A549 (cell line): ENCODE data around the gene TNFSF8. TPM values are rescaled to one million over a fixed set of nuclear protein-coding genes. Genes with fewer than 3 reads are reported as not detected.

Experiments
- ATAC-seq, 2 experiments: fragments of 200-7000 bp in 1 of 2; fragments of >200 bp in 1 of 2; cut with Nextera tagmentation in 1 of 2; cut with Tn5 transposase in 1 of 2; 3 replicates each; pipeline versions ENCODE4 v1.8.0 to v1.9.1; 2018 to 2020; ENCODE audit warnings: mild to moderate bottlenecking in 1 of 2, moderate library complexity in 1 of 2
- CTCF ChIA-PET: fragments of 300-600 bp; sonication (Branson Sonifier 250); formaldehyde crosslinking; extraction: SDS; loops from one replicate; lab custom pipeline; 2021; ENCODE audit warnings: antibody characterized with exemption, inconsistent platforms; lab: Yijun Ruan, JAX
- POLR2A ChIA-PET: fragments of 350-600 bp; formaldehyde crosslinking; extraction: SDS; loops from one replicate; lab custom pipeline; 2021; ENCODE audit warnings: antibody characterized with exemption, inconsistent platforms; lab: Yijun Ruan, JAX
- DNase-seq, 2 experiments: peaks; one replicate each; pipeline versions ENCODE4 v3.0.0 to v3.0.0-alpha.2; 2011 to 2016; ENCODE audit warnings: low read depth in 1 of 2, low spot score in 1 of 2
- FAIRE-seq: peaks from 2 replicates; lab custom pipeline; 2011; peaks lifted over from hg19 to GRCh38; lab: Jason Lieb, UNC
- H3K27ac ChIP-seq, 2 experiments: fragments of >200 bp; sonication (Bioruptor Twin); formaldehyde crosslinking; 3 replicates each; pipeline ENCODE4 v1.5.1; 2016 to 2017
- H3K4me1 ChIP-seq: fragments of >200 bp; sonication (Bioruptor Twin); formaldehyde crosslinking; 3 replicates; pipeline ENCODE4 v1.6.1; 2016
- H3K4me2 ChIP-seq: fragments of >200 bp; sonication (Bioruptor Twin); formaldehyde crosslinking; 3 replicates; pipeline ENCODE4 v1.6.1; 2016
- H3K4me3 ChIP-seq: fragments of >200 bp; sonication (Bioruptor Twin); formaldehyde crosslinking; 3 replicates; pipeline ENCODE4 v1.5.1; 2016
- H3K9me3 ChIP-seq: fragments of >200 bp; sonication (Bioruptor Twin); formaldehyde crosslinking; 3 replicates; pipeline ENCODE4 v1.6.1; 2016
- BHLHE40 ChIP-seq: IDR thresholded peaks from 2 replicates; pipeline ENCODE4 v1.6.1; 2012; ENCODE audit warnings: low read depth, low read length, inconsistent platforms
- CHD4 ChIP-seq: fragments of 200-600 bp; sonication (generic); IDR thresholded peaks from 2 replicates; pipeline ENCODE4 v1.6.1; 2016; ENCODE audit warnings: antibody characterized with exemption, mild to moderate bottlenecking, borderline replicate concordance
- FOXS1 ChIP-seq: fragments of 250-450 bp; sonication (Bioruptor Pico); IDR thresholded peaks from 2 replicates; pipeline ENCODE4 v1.5.0; 2020; ENCODE audit warnings: mild to moderate bottlenecking, moderate library complexity
- MAFK ChIP-seq: fragments of 450-650 bp; IDR thresholded peaks from 2 replicates; pipeline ENCODE4 v1.6.1; 2014; ENCODE audit not compliant: partially characterized antibody
- NFE2L2 ChIP-seq: fragments of 150-350 bp; conservative IDR thresholded peaks from 2 replicates; pipeline ENCODE4 v1.6.1; 2014; ENCODE audit warnings: low read length
- NR3C1 ChIP-seq: fragments of >200 bp; sonication (Bioruptor Twin); formaldehyde crosslinking; IDR thresholded peaks from 3 replicates; pipeline ENCODE4 v1.6.1; 2017
- POLR2A ChIP-seq: IDR thresholded peaks from 2 replicates; pipeline ENCODE4 v1.6.1; 2012; ENCODE audit warnings: mild to moderate bottlenecking, low read length
- RAD21 ChIP-seq, 2 experiments: fragments of >200 bp in 1 of 2; sonication (Bioruptor Twin) in 1 of 2; formaldehyde crosslinking in 1 of 2; IDR thresholded peaks in 1 of 2; conservative IDR thresholded peaks in 1 of 2; 2 replicates in 1 of 2; 3 replicates in 1 of 2; pipeline ENCODE4 v1.6.1; 2012 to 2018; ENCODE audit warnings: inconsistent platforms in 1 of 2
- SMC3 ChIP-seq: fragments of >200 bp; sonication (Bioruptor Twin); formaldehyde crosslinking; IDR thresholded peaks from 3 replicates; pipeline ENCODE4 v1.6.1; 2018; ENCODE audit warnings: inconsistent platforms
- TFCP2L1 ChIP-seq: fragments of 250-450 bp; sonication (Bioruptor Pico); IDR thresholded peaks from 2 replicates; pipeline ENCODE4 v1.5.0; 2021; ENCODE audit warnings: mild to moderate bottlenecking
- ZC3H11A ChIP-seq: fragments of 450-650 bp; IDR thresholded peaks from 2 replicates; pipeline ENCODE4 v1.6.1; 2014; ENCODE audit warnings: antibody characterized with exemption, mild to moderate bottlenecking
- ZFP36 ChIP-seq: fragments of 450-650 bp; IDR thresholded peaks from 2 replicates; pipeline ENCODE4 v1.6.1; 2014; ENCODE audit warnings: borderline replicate concordance; ENCODE audit not compliant: partially characterized antibody
- WGBS: methylation state at CpG from one replicate; pipeline ENCODE4 v1.1.6; 2017; ENCODE audit errors: missing lambda C conversion rate; 5-methylcytosine and 5-hydroxymethylcytosine counted together
- polyA plus RNA-seq, 4 experiments: library from polyadenylated mRNA; depleted of rRNA in 3 of 4; stranded (reverse); fragments of >200 nt; fragmentation: RNase III in 1 of 4; extraction: RNeasy Plus Mini Kit Qiagen cat#74134 plus additional on column Dnase treatment in 1 of 4; gene quantifications; 2 replicates in 3 of 4; 3 replicates in 1 of 4; pipeline ENCODE4 v1.2.3, GENCODE V29; 2011 to 2017
- TF ChIP-seq, protein P1 (sequence below): fragments of 250-450 bp; sonication (Bioruptor Pico); IDR thresholded peaks from 2 replicates; pipeline ENCODE4 v1.5.0; 2020; ENCODE audit warnings: low read depth, mild to moderate bottlenecking, moderate library complexity
- TF ChIP-seq, protein P2 (sequence below): IDR thresholded peaks from 2 replicates; pipeline ENCODE4 v1.6.1; 2012; ENCODE audit warnings: low read depth, borderline replicate concordance
- TF ChIP-seq, protein P3 (sequence below): fragments of >200 bp; sonication (Bioruptor Twin); formaldehyde crosslinking; IDR thresholded peaks from 2 replicates; pipeline ENCODE4 v1.6.1; 2016
- TF ChIP-seq, protein P4 (sequence below): fragments of 250-450 bp; sonication (Bioruptor Pico); IDR thresholded peaks from 2 replicates; pipeline ENCODE4 v1.5.0; 2021; ENCODE audit warnings: mild to moderate bottlenecking, moderate library complexity, borderline replicate concordance
- TF ChIP-seq, protein P5 (sequence below): fragments of >200 bp; sonication (Bioruptor Twin); formaldehyde crosslinking; IDR thresholded peaks from 3 replicates; pipeline ENCODE4 v1.5.1; 2016
- TF ChIP-seq, protein P6 (sequence below): fragments of 450-650 bp; IDR thresholded peaks from 2 replicates; pipeline ENCODE4 v1.6.1; 2014; ENCODE audit warnings: antibody characterized with exemption
- TF ChIP-seq, protein P7 (sequence below): fragments of 150-350 bp; IDR thresholded peaks from 2 replicates; pipeline ENCODE4 v1.6.1; 2014; ENCODE audit warnings: low read depth, mild to moderate bottlenecking, low read length

Gene TNFSF8
- polyA plus RNA-seq, 2 of the 4 experiments (the other 2 are of a cell fraction) = not detected

DNA sequence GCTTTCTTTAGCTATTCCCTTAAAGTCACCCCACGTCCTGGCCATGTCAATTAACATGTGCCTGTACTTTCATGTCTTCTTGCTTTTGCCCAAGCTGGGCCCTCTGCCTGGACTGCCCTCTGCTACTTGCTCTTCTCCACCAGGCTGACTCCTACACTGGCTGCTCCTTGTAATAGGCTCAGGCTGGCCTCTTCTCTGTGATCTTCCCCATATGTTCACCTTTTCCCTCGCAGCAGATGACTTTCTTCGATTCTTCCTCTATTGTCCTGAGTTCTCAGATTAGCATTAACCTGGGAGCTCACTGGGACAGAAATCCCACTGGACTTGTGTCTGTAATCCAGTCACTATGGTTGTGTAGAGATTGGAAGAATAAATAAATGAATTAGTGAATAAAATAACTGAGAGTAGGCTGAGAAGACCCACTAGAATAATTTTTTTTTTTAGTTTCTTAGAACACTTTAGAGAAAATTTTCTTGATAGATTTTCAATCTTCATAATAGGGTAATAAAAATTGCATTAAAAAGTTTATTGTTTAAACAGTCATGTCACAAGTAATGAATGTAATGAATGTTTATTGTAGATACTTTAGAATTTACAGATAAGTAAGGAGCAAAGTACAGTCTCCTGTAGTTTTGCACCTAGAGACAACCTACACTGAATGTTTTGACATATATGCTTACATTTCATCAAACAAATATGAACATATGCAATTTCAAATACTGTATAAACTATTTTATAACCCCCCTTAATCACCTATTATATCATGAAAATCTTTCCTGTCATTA, 77.1 kb downstream of the TNFSF8 start:
- POLR2A ChIA-PET = no interaction called here
- no peak overlapping the region for H3K27ac ChIP-seq
- no peak for FAIRE-seq

More for the DNA sequence above, 77.1 kb downstream of the TNFSF8 start:
- CTCF ChIA-PET = no interaction called here
- H3K4me2 ChIP-seq = no peak overlapping the region
- H3K4me3 ChIP-seq = no peak overlapping the region
- TF ChIP-seq CHD4 = no peak
- TF ChIP-seq SMC3 = no peak
- TF ChIP-seq FOXS1 = no peak
- TF ChIP-seq TFCP2L1 (CRISPR knock-in tag) = no peak
- TF ChIP-seq MAFK = no peak
- TF ChIP-seq, protein P1, sequence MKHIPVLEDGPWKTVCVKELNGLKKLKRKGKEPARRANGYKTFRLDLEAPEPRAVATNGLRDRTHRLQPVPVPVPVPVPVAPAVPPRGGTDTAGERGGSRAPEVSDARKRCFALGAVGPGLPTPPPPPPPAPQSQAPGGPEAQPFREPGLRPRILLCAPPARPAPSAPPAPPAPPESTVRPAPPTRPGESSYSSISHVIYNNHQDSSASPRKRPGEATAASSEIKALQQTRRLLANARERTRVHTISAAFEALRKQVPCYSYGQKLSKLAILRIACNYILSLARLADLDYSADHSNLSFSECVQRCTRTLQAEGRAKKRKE (CRISPR knock-in tag) = no peak
- TF ChIP-seq, protein P2, sequence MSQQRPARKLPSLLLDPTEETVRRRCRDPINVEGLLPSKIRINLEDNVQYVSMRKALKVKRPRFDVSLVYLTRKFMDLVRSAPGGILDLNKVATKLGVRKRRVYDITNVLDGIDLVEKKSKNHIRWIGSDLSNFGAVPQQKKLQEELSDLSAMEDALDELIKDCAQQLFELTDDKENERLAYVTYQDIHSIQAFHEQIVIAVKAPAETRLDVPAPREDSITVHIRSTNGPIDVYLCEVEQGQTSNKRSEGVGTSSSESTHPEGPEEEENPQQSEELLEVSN = no peak
- TF ChIP-seq NR3C1 = no peak
- TF ChIP-seq RAD21 (conservative IDR thresholded peaks at IDR 0.05 in 1 of 2, IDR thresholded peaks at IDR 0.05 in 1 of 2) = no peak
- TF ChIP-seq, protein P3, sequence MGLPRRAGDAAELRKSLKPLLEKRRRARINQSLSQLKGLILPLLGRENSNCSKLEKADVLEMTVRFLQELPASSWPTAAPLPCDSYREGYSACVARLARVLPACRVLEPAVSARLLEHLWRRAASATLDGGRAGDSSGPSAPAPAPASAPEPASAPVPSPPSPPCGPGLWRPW = no peak
- no peak for TF ChIP-seq ZFP36
- TF ChIP-seq, protein P4, sequence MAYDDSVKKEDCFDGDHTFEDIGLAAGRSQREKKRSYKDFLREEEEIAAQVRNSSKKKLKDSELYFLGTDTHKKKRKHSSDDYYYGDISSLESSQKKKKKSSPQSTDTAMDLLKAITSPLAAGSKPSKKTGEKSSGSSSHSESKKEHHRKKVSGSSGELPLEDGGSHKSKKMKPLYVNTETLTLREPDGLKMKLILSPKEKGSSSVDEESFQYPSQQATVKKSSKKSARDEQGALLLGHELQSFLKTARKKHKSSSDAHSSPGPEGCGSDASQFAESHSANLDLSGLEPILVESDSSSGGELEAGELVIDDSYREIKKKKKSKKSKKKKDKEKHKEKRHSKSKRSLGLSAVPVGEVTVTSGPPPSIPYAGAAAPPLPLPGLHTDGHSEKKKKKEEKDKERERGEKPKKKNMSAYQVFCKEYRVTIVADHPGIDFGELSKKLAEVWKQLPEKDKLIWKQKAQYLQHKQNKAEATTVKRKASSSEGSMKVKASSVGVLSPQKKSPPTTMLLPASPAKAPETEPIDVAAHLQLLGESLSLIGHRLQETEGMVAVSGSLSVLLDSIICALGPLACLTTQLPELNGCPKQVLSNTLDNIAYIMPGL (CRISPR knock-in tag) = no peak
- TF ChIP-seq, protein P5, sequence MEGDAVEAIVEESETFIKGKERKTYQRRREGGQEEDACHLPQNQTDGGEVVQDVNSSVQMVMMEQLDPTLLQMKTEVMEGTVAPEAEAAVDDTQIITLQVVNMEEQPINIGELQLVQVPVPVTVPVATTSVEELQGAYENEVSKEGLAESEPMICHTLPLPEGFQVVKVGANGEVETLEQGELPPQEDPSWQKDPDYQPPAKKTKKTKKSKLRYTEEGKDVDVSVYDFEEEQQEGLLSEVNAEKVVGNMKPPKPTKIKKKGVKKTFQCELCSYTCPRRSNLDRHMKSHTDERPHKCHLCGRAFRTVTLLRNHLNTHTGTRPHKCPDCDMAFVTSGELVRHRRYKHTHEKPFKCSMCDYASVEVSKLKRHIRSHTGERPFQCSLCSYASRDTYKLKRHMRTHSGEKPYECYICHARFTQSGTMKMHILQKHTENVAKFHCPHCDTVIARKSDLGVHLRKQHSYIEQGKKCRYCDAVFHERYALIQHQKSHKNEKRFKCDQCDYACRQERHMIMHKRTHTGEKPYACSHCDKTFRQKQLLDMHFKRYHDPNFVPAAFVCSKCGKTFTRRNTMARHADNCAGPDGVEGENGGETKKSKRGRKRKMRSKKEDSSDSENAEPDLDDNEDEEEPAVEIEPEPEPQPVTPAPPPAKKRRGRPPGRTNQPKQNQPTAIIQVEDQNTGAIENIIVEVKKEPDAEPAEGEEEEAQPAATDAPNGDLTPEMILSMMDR = no peak
- no peak for TF ChIP-seq POLR2A
- TF ChIP-seq BHLHE40 = no peak
- TF ChIP-seq NFE2L2 = no peak
- TF ChIP-seq, protein P6, sequence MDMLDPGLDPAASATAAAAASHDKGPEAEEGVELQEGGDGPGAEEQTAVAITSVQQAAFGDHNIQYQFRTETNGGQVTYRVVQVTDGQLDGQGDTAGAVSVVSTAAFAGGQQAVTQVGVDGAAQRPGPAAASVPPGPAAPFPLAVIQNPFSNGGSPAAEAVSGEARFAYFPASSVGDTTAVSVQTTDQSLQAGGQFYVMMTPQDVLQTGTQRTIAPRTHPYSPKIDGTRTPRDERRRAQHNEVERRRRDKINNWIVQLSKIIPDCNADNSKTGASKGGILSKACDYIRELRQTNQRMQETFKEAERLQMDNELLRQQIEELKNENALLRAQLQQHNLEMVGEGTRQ = no peak
- no peak for TF ChIP-seq ZC3H11A
- TF ChIP-seq, protein P7, sequence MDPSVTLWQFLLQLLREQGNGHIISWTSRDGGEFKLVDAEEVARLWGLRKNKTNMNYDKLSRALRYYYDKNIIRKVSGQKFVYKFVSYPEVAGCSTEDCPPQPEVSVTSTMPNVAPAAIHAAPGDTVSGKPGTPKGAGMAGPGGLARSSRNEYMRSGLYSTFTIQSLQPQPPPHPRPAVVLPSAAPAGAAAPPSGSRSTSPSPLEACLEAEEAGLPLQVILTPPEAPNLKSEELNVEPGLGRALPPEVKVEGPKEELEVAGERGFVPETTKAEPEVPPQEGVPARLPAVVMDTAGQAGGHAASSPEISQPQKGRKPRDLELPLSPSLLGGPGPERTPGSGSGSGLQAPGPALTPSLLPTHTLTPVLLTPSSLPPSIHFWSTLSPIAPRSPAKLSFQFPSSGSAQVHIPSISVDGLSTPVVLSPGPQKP = no peak
- TF ChIP-seq, all 56 proteins: peak for 0
- WGBS = 70% methylated on average over 3 of the region's 3 CpGs
- ATAC-seq = no peak
- Histone ChIP-seq H3K4me1 (peaks cover 8% of the 10 kb centered on the region; the same call in 1 of the 3 replicates), H3K9me3 (no peaks in the 10 kb centered on the region)
- no peak for DNase-seq
